GM19397 (cell line): Measurements from ENCODE around the gene SPON2.

ENCODE experiments used
- ATAC-seq: cut with Tn5 transposase; IDR thresholded peaks from one replicate; pipeline ENCODE4 v1.9.1; 2021; ENCODE audit warnings: mild to moderate bottlenecking, moderate library complexity; ENCODE audit not compliant: unreplicated experiment

SPON2 gene

GRCh38 chr4:1195109-1195671 is 22.8 kb upstream of the SPON2 start:
- ATAC-seq = no peak

- no peak for ATAC-seq
Observed at GRCh38 chr4:1194010-1194900, 21.9 kb upstream of the SPON2 start.

- ATAC-seq = no peak
Observed at GRCh38 chr4:1193206-1194009, 21.0 kb upstream of the SPON2 start.

GRCh38 chr4:1192493-1193205 is 20.3 kb upstream of the SPON2 start:
- no peak for ATAC-seq

- ATAC-seq = no peak
Observed at GRCh38 chr4:1192091-1192492, 19.7 kb upstream of the SPON2 start.

- no peak for ATAC-seq
Observed at GRCh38 chr4:1191621-1192020, 19.2 kb upstream of the SPON2 start.

GRCh38 chr4:1187182-1187581 is 14.8 kb upstream of the SPON2 start:
- no peak for ATAC-seq

GRCh38 chr4:1183985-1184773 is 11.8 kb upstream of the SPON2 start:
- no peak for ATAC-seq

GRCh38 chr4:1182313-1182712 is 9.9 kb upstream of the SPON2 start:
- ATAC-seq = no peak

GRCh38 chr4:1180663-1181062 is 8.3 kb upstream of the SPON2 start:
- no peak for ATAC-seq

GRCh38 chr4:1179976-1180375 is 7.6 kb upstream of the SPON2 start:
- no peak for ATAC-seq

GRCh38 chr4:1179089-1179441 is 6.7 kb upstream of the SPON2 start:
- ATAC-seq = no peak

- no peak for ATAC-seq
Observed at GRCh38 chr4:1178300-1179088, 6.1 kb upstream of the SPON2 start.

GRCh38 chr4:1177274-1178141 is 5.1 kb upstream of the SPON2 start:
- no peak for ATAC-seq

GRCh38 chr4:1176398-1177273 is 4.3 kb upstream of the SPON2 start:
- ATAC-seq = no peak

GRCh38 chr4:1175635-1176229 is 3.3 kb upstream of the SPON2 start:
- no peak for ATAC-seq

- ATAC-seq = no peak
Observed at GRCh38 chr4:1174941-1175634, 2.7 kb upstream of the SPON2 start.
